ENCODE results near the gene NBEAL1. TPM values are rescaled to one million over a fixed set of nuclear protein-coding genes. Genes with fewer than 3 reads are reported as not detected.
"Not testable (repeated sequence)": the region's sequence is repeated elsewhere in the genome, so short reads cannot be mapped to it uniquely, and the experiment has no call there.

The NBEAL1 gene
- total RNA-seq, 2 donors from 2014 or later, result 29.6 to 31.6 TPM

GRCh38 chr2:203037026-203037425 lies 22.4 kb downstream of the NBEAL1 start:
- 32 to 35% methylated on average over 2 of the region's 2 CpGs for WGBS, 2 donors
- TF ChIP-seq POLR2A (IDR thresholded peaks at IDR 0.05), result no peak
- TF ChIP-seq CTCF (IDR thresholded peaks at IDR 0.05), result no peak
- intact Hi-C loops (cut with DNase I), result no loop called here
- Histone ChIP-seq H3K4me3 (no peak overlapping the region), H3K27ac (no peak overlapping the region), H3K4me1 (peaks cover 7% of the 10 kb centered on the region), H3K9me3 (no peaks in the 10 kb centered on the region), H3K27me3 (no peaks in the 10 kb centered on the region), H3K36me3 (replicated peaks in 1 of 2; ENCODE audit: insufficient read depth in 1 of 2, low read depth in 2 of 2) (no peaks in the 10 kb centered on the region)
- ATAC-seq, result no peak
- DNase-seq, result no peak

GRCh38 chr2:203038586-203038985 lies 23.9 kb downstream of the NBEAL1 start:
- TF ChIP-seq CTCF (IDR thresholded peaks at IDR 0.05) (no peak), POLR2A (IDR thresholded peaks at IDR 0.05) (no peak)
- H3K4me1 ChIP-seq, result peaks cover 7% of the 10 kb centered on the region
- no peaks in the 10 kb centered on the region for H3K36me3 ChIP-seq (replicated peaks in 1 of 2; ENCODE audit: insufficient read depth in 1 of 2, low read depth in 2 of 2)
- intact Hi-C loops (cut with DNase I), result no loop called here
- no peaks in the 10 kb centered on the region for H3K9me3 ChIP-seq
- 96% methylated on average over 6 of the region's 6 CpGs for WGBS, 2 donors
- ATAC-seq (no peak), DNase-seq (no peak)
- H3K4me3 ChIP-seq, result no peak overlapping the region
- H3K27me3 ChIP-seq, result no peaks in the 10 kb centered on the region
- H3K27ac ChIP-seq, result no peak overlapping the region

- H3K4me3 ChIP-seq; ATAC-seq; DNase-seq; H3K9me3 ChIP-seq; H3K27me3 ChIP-seq; H3K4me1 ChIP-seq; H3K36me3 ChIP-seq (replicated peaks in 1 of 2; ENCODE audit: insufficient read depth in 1 of 2, low read depth in 2 of 2); H3K27ac ChIP-seq; intact Hi-C loops (cut with DNase I): not testable (repeated sequence)
- WGBS, 2 donors, result 95% methylated on average over 4 to 6 of the region's 6 CpGs
These were observed 24.5 kb downstream of the NBEAL1 start for GRCh38 chr2:203039211-203039610.

GRCh38 chr2:203040966-203041521 lies 26.4 kb downstream of the NBEAL1 start:
- intact Hi-C loops (cut with DNase I), result no loop called here
- H3K4me1 ChIP-seq, result peaks cover 7% of the 10 kb centered on the region
- no peaks in the 10 kb centered on the region for H3K27me3 ChIP-seq
- no peak for TF ChIP-seq POLR2A (IDR thresholded peaks at IDR 0.05)
- TF ChIP-seq CTCF (IDR thresholded peaks at IDR 0.05), result no peak
- 42 to 68% methylated on average over 2 of the region's 2 CpGs for WGBS, 2 donors
- H3K36me3 ChIP-seq (replicated peaks in 1 of 2; ENCODE audit: insufficient read depth in 1 of 2, low read depth in 2 of 2), result no peaks in the 10 kb centered on the region
- ATAC-seq (no peak), DNase-seq (no peak)
- H3K27ac ChIP-seq, result no peak overlapping the region
- no peaks in the 10 kb centered on the region for H3K9me3 ChIP-seq
- H3K4me3 ChIP-seq, result no peak overlapping the region

GRCh38 chr2:203042178-203042577 lies 27.5 kb downstream of the NBEAL1 start:
- no peak overlapping the region for H3K4me3 ChIP-seq
- intact Hi-C loops (cut with DNase I), result no loop called here
- no peaks in the 10 kb centered on the region for H3K27me3 ChIP-seq
- DNase-seq (no peak), ATAC-seq (no peak)
- TF ChIP-seq CTCF (IDR thresholded peaks at IDR 0.05), result no peak
- no peak for TF ChIP-seq POLR2A (IDR thresholded peaks at IDR 0.05)
- no peak overlapping the region for H3K27ac ChIP-seq
- H3K4me1 ChIP-seq, result no peaks in the 10 kb centered on the region
- H3K36me3 ChIP-seq (replicated peaks in 1 of 2; ENCODE audit: insufficient read depth in 1 of 2, low read depth in 2 of 2), result no peaks in the 10 kb centered on the region
- H3K9me3 ChIP-seq, result no peaks in the 10 kb centered on the region
- 96 to 100% methylated on average over 4 of the region's 4 CpGs for WGBS, 2 donors
